HG03025 (cell line): Measurements from ENCODE around the gene CFAP58.
"Not testable (repeated sequence)": the region's sequence is repeated elsewhere in the genome, so short reads cannot be mapped to it uniquely, and the experiment has no call there.

ENCODE experiments used
- ATAC-seq: cut with Tn5 transposase; IDR thresholded peaks from one replicate; pipeline ENCODE4 v1.9.1; 2021; ENCODE audit warnings: mild to moderate bottlenecking, moderate library complexity; ENCODE audit not compliant: unreplicated experiment, low FRiP score

The CFAP58 gene

GRCh38 chr10:104427989-104428388 is 74.4 kb downstream of the CFAP58 start:
- ATAC-seq, result no peak

GRCh38 chr10:104429846-104430245 is 76.2 kb downstream of the CFAP58 start:
- ATAC-seq, result no peak

- ATAC-seq, result no peak
Measured at GRCh38 chr10:104430360-104430759, 76.7 kb downstream of the CFAP58 start.

- no peak for ATAC-seq
Measured at GRCh38 chr10:104433669-104434068, 80.0 kb downstream of the CFAP58 start.

- no peak for ATAC-seq
Measured at GRCh38 chr10:104434601-104435000, 81.0 kb downstream of the CFAP58 start.

- no peak for ATAC-seq
Measured at GRCh38 chr10:104435822-104436221, 82.2 kb downstream of the CFAP58 start.

- no peak for ATAC-seq
Measured at GRCh38 chr10:104437226-104437625, 83.6 kb downstream of the CFAP58 start.

GRCh38 chr10:104440221-104440620 is 86.6 kb downstream of the CFAP58 start:
- no peak for ATAC-seq

- no peak for ATAC-seq
Measured at GRCh38 chr10:104441329-104442000, 87.8 kb downstream of the CFAP58 start.

- no peak for ATAC-seq
Measured at GRCh38 chr10:104445359-104445758, 91.7 kb downstream of the CFAP58 start.

GRCh38 chr10:104446151-104446550 is 92.5 kb downstream of the CFAP58 start:
- ATAC-seq, result no peak

- ATAC-seq, result no peak
Measured at GRCh38 chr10:104447331-104447730, 93.7 kb downstream of the CFAP58 start.

GRCh38 chr10:104447906-104448305 is 94.3 kb downstream of the CFAP58 start:
- no peak for ATAC-seq

- no peak for ATAC-seq
Measured at GRCh38 chr10:104449391-104449790, 95.8 kb downstream of the CFAP58 start.

GRCh38 chr10:104450490-104450889 is 96.9 kb downstream of the CFAP58 start:
- ATAC-seq, result no peak

- no peak for ATAC-seq
Measured at GRCh38 chr10:104450954-104451353, 97.3 kb downstream of the CFAP58 start.

- ATAC-seq, result no peak
Measured at GRCh38 chr10:104452977-104453376, 99.3 kb downstream of the CFAP58 start.

GRCh38 chr10:104456802-104457542 is 103.3 kb downstream of the CFAP58 start:
- no peak for ATAC-seq

- no peak for ATAC-seq
Measured at GRCh38 chr10:104457543-104457828, 103.9 kb downstream of the CFAP58 start.

GRCh38 chr10:104465575-104465974 is 111.9 kb downstream of the CFAP58 start:
- ATAC-seq, result not testable (repeated sequence)

GRCh38 chr10:104468818-104469217 is 115.2 kb downstream of the CFAP58 start:
- not testable (repeated sequence) for ATAC-seq

- no peak for ATAC-seq
Measured at GRCh38 chr10:104472505-104472904, 118.9 kb downstream of the CFAP58 start.
